Breast epithelium (tissue), 3 donors: ENCODE data around the gene AGAP3.

ENCODE experiments used
- CTCF ChIP-seq, 3 donors: fragments of 450-650 bp; IDR thresholded peaks; one replicate each; pipeline ENCODE4 v1.5.1; 2016 to 2017; ENCODE audit warnings: antibody characterized with exemption in 3 of 3, mild to moderate bottlenecking in 3 of 3, moderate library complexity in 3 of 3
- POLR2A ChIP-seq: fragments of 450-650 bp; IDR thresholded peaks from one replicate; pipeline ENCODE4 v1.6.1; 2016; ENCODE audit warnings: antibody characterized with exemption, mild to moderate bottlenecking, moderate library complexity

GRCh38 chr7:151126491-151127137 is 40.3 kb downstream of the AGAP3 start:
- TF ChIP-seq POLR2A = no peak
- TF ChIP-seq CTCF (IDR thresholded peaks at IDR 0.05) = no peak
